Type B pancreatic cell (in vitro differentiated cells): Measurements from ENCODE around the gene NUP93. TPM values are rescaled to one million over a fixed set of nuclear protein-coding genes. Genes with fewer than 3 reads are reported as not detected.

Source experiments
- DNase-seq: peaks from one replicate; pipeline ENCODE4 v3.0.0; 2021; ENCODE audit warnings: mixed read lengths; ENCODE audit not compliant: unreplicated experiment; ENCODE audit errors: extremely low spot score
- H3K27ac Mint-ChIP-seq: 2 replicates; pipeline ENCODE4 v1.8.0; 2021; ENCODE audit warnings: mild to moderate bottlenecking, mixed read lengths
- H3K27me3 Mint-ChIP-seq: 2 replicates; pipeline ENCODE4 v1.8.0; 2021; ENCODE audit warnings: mixed read lengths
- H3K36me3 Mint-ChIP-seq: 2 replicates; pipeline ENCODE4 v1.8.0; 2021; ENCODE audit warnings: mixed read lengths
- H3K4me1 Mint-ChIP-seq: one replicate; pipeline ENCODE4 v1.8.0; 2021; ENCODE audit warnings: mixed read lengths; ENCODE audit not compliant: unreplicated experiment
- H3K4me3 Mint-ChIP-seq: 2 replicates; pipeline ENCODE4 v1.8.0; 2021; ENCODE audit warnings: mild to moderate bottlenecking, mixed read lengths
- H3K9me3 Mint-ChIP-seq: 2 replicates; pipeline ENCODE4 v1.8.0; 2021; ENCODE audit warnings: mixed read lengths
- total RNA-seq: library from RNA; stranded (reverse); gene quantifications from 2 replicates; pipeline ENCODE4 v1.2.1, GENCODE V29; 2021; ENCODE audit warnings: low replicate concordance
- TF ChIP-seq, protein P1 (sequence below): fragments of 200-600 bp; sonication (generic); conservative IDR thresholded peaks from 2 replicates; pipeline ENCODE4 v1.5.0; 2021; ENCODE audit warnings: antibody characterized with exemption, mild to moderate bottlenecking

Gene NUP93
- total RNA-seq, 1 donor from 2014 or later = 101 TPM

DNA sequence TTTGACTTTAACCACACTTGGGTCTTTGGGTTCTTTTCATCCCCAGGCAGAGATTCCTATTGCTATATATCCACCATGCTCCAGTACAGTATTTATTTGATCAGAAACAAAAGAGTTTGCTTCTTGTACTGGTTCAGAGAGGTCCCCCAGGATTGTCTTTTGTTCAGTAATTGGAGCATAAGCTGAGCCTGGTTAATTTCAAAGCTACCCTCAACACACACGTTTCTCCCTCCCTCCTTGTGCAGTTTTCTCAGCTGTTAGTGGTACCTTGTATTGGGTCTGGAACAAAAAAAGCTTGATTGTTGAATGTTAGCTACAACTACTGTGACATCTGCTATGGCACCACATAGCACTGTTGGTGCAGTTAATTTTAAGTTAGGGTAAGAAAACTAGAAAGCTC is 50.0 kb downstream of the NUP93 start:
- H3K4me1 Mint-ChIP-seq = peaks cover 34% of the 10 kb centered on the region

DNA sequence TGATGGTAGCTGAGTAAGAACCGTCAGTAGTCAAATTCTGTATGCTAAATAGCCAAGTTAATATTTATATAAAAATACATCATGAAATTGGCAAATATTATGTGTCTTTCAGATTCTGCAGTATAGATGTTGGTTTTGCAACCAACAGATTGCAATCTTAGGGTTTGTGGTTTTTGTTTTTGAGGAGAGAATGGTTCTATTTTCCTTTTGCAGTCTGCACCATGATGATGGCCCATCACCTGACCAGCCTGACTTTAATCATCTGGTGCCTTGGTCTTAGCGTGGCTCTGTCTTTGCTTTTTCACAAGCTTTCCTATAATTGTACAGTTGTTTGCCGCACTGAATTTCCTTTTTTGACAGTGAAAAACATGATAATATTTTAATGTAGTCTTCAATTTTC is 50.7 kb downstream of the NUP93 start:
- no peaks in the 10 kb centered on the region for H3K36me3 Mint-ChIP-seq
- H3K4me3 Mint-ChIP-seq = no peak overlapping the region
- H3K27ac Mint-ChIP-seq = no peak overlapping the region
- H3K9me3 Mint-ChIP-seq = no peaks in the 10 kb centered on the region
- TF ChIP-seq, protein P1, sequence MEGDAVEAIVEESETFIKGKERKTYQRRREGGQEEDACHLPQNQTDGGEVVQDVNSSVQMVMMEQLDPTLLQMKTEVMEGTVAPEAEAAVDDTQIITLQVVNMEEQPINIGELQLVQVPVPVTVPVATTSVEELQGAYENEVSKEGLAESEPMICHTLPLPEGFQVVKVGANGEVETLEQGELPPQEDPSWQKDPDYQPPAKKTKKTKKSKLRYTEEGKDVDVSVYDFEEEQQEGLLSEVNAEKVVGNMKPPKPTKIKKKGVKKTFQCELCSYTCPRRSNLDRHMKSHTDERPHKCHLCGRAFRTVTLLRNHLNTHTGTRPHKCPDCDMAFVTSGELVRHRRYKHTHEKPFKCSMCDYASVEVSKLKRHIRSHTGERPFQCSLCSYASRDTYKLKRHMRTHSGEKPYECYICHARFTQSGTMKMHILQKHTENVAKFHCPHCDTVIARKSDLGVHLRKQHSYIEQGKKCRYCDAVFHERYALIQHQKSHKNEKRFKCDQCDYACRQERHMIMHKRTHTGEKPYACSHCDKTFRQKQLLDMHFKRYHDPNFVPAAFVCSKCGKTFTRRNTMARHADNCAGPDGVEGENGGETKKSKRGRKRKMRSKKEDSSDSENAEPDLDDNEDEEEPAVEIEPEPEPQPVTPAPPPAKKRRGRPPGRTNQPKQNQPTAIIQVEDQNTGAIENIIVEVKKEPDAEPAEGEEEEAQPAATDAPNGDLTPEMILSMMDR = no peak
- DNase-seq = no peak
- no peaks in the 10 kb centered on the region for H3K27me3 Mint-ChIP-seq
- peaks cover 34% of the 10 kb centered on the region for H3K4me1 Mint-ChIP-seq

More for the DNA sequence above, 50.0 kb downstream of the NUP93 start:
- no peaks in the 10 kb centered on the region for H3K9me3 Mint-ChIP-seq
- DNase-seq = no peak
- H3K36me3 Mint-ChIP-seq = no peaks in the 10 kb centered on the region
- no peaks in the 10 kb centered on the region for H3K27me3 Mint-ChIP-seq
- H3K4me3 Mint-ChIP-seq = no peak overlapping the region
- no peak overlapping the region for H3K27ac Mint-ChIP-seq
- TF ChIP-seq, protein P1 = no peak

DNA sequence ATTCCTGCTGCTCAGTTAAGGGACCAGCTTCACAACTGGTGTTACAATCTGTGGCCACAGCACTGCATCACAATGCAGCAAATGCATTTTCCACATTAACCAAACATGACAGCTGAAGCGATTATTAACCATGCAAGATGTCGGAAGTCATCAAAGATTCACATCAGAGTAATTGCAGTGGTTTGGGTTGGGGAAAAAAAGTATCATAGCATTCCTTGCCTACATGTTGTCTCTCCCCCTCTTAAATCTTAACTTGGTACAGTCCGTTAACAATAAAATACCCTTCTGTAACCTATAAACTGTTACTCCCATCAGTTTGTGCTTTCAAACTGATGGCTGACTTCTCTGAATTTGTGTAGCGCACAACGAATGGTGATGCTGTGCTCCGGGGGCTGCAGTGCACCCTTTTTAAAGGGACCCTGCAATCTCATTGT is 51.6 kb downstream of the NUP93 start:
- H3K4me1 Mint-ChIP-seq = peaks cover 37% of the 10 kb centered on the region
- no peaks in the 10 kb centered on the region for H3K9me3 Mint-ChIP-seq
- peak overlapping the region; percentile 67 for H3K4me3 Mint-ChIP-seq
- no peak for DNase-seq
- H3K36me3 Mint-ChIP-seq = no peaks in the 10 kb centered on the region
- H3K27me3 Mint-ChIP-seq = no peaks in the 10 kb centered on the region
- TF ChIP-seq, protein P1 = no peak
- H3K27ac Mint-ChIP-seq = no peak overlapping the region

GRCh38 chr16:56783344-56783743 is 53.4 kb downstream of the NUP93 start:
- DNase-seq = no peak
- H3K4me3 Mint-ChIP-seq = no peak overlapping the region
- no peak overlapping the region for H3K27ac Mint-ChIP-seq
- peaks cover 40% of the 10 kb centered on the region for H3K4me1 Mint-ChIP-seq
- no peaks in the 10 kb centered on the region for H3K27me3 Mint-ChIP-seq
- no peaks in the 10 kb centered on the region for H3K36me3 Mint-ChIP-seq
- H3K9me3 Mint-ChIP-seq = no peaks in the 10 kb centered on the region
- TF ChIP-seq, protein P1 = no peak

- H3K9me3 Mint-ChIP-seq = no peaks in the 10 kb centered on the region
- no peaks in the 10 kb centered on the region for H3K36me3 Mint-ChIP-seq
- TF ChIP-seq, protein P1 = no peak
- H3K27me3 Mint-ChIP-seq = no peaks in the 10 kb centered on the region
- H3K27ac Mint-ChIP-seq = no peak overlapping the region
- H3K4me3 Mint-ChIP-seq = no peak overlapping the region
- DNase-seq = no peak
- peaks cover 41% of the 10 kb centered on the region for H3K4me1 Mint-ChIP-seq
Measured at GRCh38 chr16:56785317-56785716, 55.4 kb downstream of the NUP93 start.

GRCh38 chr16:56787167-56787566 is 57.2 kb downstream of the NUP93 start:
- H3K27ac Mint-ChIP-seq = peak overlapping the region; percentile 35
- H3K36me3 Mint-ChIP-seq = no peaks in the 10 kb centered on the region
- TF ChIP-seq, protein P1 = no peak
- H3K4me1 Mint-ChIP-seq = peaks cover 32% of the 10 kb centered on the region
- no peak overlapping the region for H3K4me3 Mint-ChIP-seq
- no peak for DNase-seq
- no peaks in the 10 kb centered on the region for H3K27me3 Mint-ChIP-seq
- no peaks in the 10 kb centered on the region for H3K9me3 Mint-ChIP-seq
